DOHH2 (cell line): Measurements from ENCODE around the gene GTF3C1.

Source experiments
- CTCF ChIP-seq: fragments of 200-600 bp; sonication (generic); IDR thresholded peaks from one replicate; pipeline ENCODE4 v1.5.1; 2014; ENCODE audit warnings: antibody characterized with exemption, mild to moderate bottlenecking, low read depth, low read length; ENCODE audit not compliant: poor library complexity, severe bottlenecking
- EZH2phosphoT487 ChIP-seq: fragments of 200-600 bp; sonication (generic); IDR thresholded peaks from 2 replicates; pipeline ENCODE4 v1.6.1; 2017; ENCODE audit warnings: borderline replicate concordance, mild to moderate bottlenecking, antibody characterized with exemption, low read length, moderate library complexity, mixed read lengths

- TF ChIP-seq CTCF = no peak
- TF ChIP-seq EZH2phosphoT487 = no peak
These were observed 66.1 kb downstream of the GTF3C1 start for GRCh38 chr16:27483624-27484023.
